ENCODE data around the gene PRR29.
"Not testable (repeated sequence)": the region's sequence is repeated elsewhere in the genome, so short reads cannot be mapped to it uniquely, and the experiment has no call there.

PRR29 gene

DNA sequence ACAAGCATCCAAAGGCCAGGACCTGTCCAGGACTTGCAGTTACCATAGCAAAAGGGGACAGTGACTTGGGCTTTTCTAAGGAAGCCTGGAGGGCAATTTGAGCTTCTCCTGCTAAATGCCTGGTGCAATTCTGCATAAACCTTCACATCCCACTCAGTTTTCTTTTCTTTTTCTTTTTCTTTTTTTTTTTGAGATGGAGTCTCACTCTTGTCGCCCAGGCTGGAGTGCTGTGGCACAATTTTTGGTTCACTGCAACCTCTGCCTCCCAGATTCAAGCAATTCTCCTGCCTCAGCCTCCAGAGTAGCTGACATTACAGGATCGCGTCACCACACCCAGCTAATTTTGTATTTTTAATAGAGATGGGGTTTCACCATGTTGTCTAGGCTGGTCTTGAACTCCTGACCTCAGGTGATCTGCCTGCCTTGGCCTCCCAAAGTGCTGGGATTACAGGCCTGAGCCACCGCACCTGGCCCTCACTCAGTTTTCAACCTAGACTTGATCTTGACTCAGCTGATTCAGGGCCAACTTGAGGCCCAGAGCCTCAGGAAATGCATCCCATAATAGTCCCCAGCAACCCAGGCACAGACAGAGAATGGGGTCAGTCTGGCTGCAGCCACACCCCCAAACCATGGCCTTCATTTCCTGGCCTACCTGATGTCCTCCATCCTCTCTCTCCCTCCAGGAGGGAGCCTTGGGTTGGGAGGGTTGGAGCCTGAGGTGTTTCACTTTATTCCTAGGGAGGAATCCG lies 9.1 kb downstream of the PRR29 start:
- Mint-ChIP-seq H3K36me3 (peaks cover 35% of the 10 kb centered on the region), H3K4me1 (peaks cover 23% of the 10 kb centered on the region)
- H3K4me3 Mint-ChIP-seq; H3K27ac Mint-ChIP-seq; H3K27me3 Mint-ChIP-seq; ATAC-seq (ENCODE audit: low read depth); DNase-seq (ENCODE audit: low spot score in 2 of 2); H3K9me3 Mint-ChIP-seq: not testable (repeated sequence)

DNA sequence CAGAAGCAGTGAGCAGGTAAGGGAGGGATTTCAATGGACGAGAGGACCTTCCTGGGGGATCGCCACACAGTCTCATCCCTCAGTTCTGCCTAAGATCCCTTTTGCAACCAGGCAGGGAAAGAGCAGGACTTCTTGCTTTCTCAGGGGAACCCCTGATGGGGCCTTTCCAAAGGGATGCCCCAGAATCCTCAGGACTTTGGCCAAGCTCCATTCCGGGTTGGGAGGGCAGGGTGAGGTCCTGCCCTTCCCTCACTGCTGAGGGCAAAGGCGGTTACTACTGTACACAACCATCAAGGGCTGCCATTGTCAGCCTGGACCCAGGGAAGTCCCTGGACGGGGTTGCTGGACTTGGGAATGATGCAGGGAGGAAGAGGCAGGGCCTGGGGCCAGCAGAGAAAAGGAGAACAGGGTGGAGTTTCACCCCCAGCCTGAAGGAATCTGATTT lies 9.7 kb downstream of the PRR29 start:
- no peaks in the 10 kb centered on the region for H3K27me3 Mint-ChIP-seq
- H3K9me3 Mint-ChIP-seq, result no peaks in the 10 kb centered on the region
- H3K4me3 Mint-ChIP-seq, result no peak overlapping the region
- peaks cover 35% of the 10 kb centered on the region for H3K36me3 Mint-ChIP-seq
- peaks cover 23% of the 10 kb centered on the region for H3K4me1 Mint-ChIP-seq
- H3K27ac Mint-ChIP-seq, result no peak overlapping the region
- no peak for DNase-seq (ENCODE audit: low spot score in 2 of 2)
- no peak for ATAC-seq (ENCODE audit: low read depth)

DNA sequence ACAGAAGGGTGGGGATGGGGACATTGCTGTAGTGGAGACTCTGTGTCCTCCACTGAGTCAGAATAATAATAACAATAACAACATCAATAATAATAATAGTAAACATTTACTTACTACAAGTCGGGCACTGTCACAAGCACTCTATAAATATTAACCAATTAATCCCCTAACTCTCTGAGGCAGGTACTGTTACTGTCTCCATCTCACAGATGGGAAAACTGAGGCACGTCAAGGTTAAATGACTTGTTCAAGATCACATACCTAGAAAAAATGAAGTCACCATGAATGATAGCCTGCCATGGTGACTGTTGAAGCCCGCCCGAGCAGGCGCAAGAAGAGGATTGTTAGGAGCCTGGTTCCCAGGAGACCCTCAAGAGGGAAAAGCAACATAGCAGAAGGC lies 10.2 kb downstream of the PRR29 start:
- no peak overlapping the region for H3K27ac Mint-ChIP-seq
- no peak for DNase-seq (ENCODE audit: low spot score in 2 of 2)
- no peaks in the 10 kb centered on the region for H3K9me3 Mint-ChIP-seq
- no peak overlapping the region for H3K4me3 Mint-ChIP-seq
- peaks cover 30% of the 10 kb centered on the region for H3K36me3 Mint-ChIP-seq
- no peaks in the 10 kb centered on the region for H3K27me3 Mint-ChIP-seq
- peaks cover 23% of the 10 kb centered on the region for H3K4me1 Mint-ChIP-seq
- ATAC-seq (ENCODE audit: low read depth), result no peak

DNA sequence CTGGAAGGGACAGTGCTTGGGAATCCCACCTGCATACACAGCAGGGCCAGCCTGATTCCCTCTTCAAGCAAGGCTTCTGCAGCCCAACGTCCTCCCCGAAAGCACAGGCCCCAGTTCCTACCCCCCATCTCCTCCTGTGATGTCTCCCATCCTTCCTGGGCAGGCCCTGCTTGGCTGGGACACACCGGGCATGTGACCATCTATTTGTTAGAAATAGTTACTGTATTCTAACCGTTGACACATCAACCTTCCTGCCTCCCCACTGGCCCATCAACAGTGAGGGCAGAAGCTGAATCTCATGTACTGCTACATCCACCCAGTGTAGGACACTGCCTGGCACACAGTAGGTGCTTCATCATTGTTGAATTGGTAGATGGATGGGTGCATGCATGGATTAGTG lies 10.7 kb downstream of the PRR29 start:
- no peak for DNase-seq (ENCODE audit: low spot score in 2 of 2)
- Mint-ChIP-seq H3K4me1 (peaks cover 23% of the 10 kb centered on the region), H3K27ac (no peak overlapping the region), H3K36me3 (peaks cover 25% of the 10 kb centered on the region), H3K4me3 (no peak overlapping the region), H3K27me3 (no peaks in the 10 kb centered on the region), H3K9me3 (no peaks in the 10 kb centered on the region)
- ATAC-seq (ENCODE audit: low read depth), result no peak

DNA sequence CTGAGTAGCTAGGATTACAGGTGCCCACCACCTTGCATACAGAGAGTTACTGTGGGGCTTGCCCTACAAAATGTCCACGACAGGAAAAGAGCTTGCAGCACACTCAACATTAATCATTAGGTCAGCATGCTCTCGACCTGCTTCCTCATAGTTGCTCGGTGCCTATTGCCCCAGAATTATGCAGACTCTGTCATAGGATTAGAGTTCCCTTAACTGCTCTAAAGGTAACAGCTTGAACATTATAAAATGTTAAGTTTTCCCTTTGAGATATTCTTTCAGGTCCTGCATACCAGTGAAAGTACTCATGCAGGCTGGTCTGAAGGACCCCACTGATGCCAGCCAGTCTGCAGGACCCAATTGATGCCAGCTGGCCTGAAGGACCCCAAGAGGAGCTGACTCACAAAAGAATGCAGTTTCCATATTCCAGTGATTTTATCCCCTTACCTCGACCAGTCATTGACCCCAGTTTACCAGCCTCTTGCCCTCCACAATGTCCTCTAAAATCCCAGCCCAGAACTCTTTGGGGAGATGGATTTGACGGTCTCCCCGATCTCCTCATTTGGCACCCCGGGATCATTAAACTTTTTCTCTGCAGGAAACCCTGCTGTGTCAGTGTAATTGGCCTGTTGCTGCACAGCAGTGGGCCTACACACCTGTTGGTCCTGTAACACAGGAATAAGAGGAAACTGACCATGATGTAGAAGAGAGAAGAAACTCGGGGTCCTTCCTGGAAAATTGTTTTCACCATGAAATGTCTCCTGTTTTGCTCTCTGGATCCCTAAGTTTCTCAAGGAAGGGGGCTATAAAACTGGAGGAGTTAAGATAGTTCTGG lies 11.6 kb downstream of the PRR29 start:
- DNase-seq (ENCODE audit: low spot score in 2 of 2), result no peak
- no peak overlapping the region for H3K4me3 Mint-ChIP-seq
- ATAC-seq (ENCODE audit: low read depth), result no peak
- H3K27ac Mint-ChIP-seq, result no peak overlapping the region
- H3K4me1 Mint-ChIP-seq, result peaks cover 31% of the 10 kb centered on the region
- no peaks in the 10 kb centered on the region for H3K27me3 Mint-ChIP-seq
- peaks cover 21% of the 10 kb centered on the region for H3K36me3 Mint-ChIP-seq
- peaks cover 3% of the 10 kb centered on the region for H3K9me3 Mint-ChIP-seq

DNA sequence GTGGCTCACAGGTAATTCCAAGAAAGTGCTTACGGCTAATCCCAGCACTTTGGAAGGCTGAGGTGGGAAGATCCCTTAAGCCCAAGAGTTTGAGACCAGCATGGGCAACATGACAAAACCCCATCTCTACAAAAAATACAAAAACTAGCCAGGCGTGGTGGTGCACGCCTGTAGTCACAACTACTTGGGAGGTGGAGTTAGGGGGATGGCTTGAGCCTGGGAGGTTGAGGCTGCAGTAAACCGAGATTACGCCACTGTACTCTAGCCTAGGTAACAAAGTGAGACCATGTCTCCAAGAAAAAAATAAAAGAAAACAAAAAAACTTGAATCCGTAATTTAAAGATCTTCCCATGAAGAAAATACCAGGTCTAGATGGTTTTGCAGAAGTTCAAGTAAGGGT lies 17.3 kb downstream of the PRR29 start:
- peaks cover 37% of the 10 kb centered on the region for H3K4me1 Mint-ChIP-seq
- H3K27me3 Mint-ChIP-seq, result no peaks in the 10 kb centered on the region
- H3K9me3 Mint-ChIP-seq, result peaks cover 3% of the 10 kb centered on the region
- peaks cover 6% of the 10 kb centered on the region for H3K36me3 Mint-ChIP-seq
- H3K4me3 Mint-ChIP-seq, result no peak overlapping the region
- ATAC-seq (ENCODE audit: low read depth), result no peak
- H3K27ac Mint-ChIP-seq, result no peak overlapping the region
- DNase-seq (ENCODE audit: low spot score in 2 of 2), result no peak

DNA sequence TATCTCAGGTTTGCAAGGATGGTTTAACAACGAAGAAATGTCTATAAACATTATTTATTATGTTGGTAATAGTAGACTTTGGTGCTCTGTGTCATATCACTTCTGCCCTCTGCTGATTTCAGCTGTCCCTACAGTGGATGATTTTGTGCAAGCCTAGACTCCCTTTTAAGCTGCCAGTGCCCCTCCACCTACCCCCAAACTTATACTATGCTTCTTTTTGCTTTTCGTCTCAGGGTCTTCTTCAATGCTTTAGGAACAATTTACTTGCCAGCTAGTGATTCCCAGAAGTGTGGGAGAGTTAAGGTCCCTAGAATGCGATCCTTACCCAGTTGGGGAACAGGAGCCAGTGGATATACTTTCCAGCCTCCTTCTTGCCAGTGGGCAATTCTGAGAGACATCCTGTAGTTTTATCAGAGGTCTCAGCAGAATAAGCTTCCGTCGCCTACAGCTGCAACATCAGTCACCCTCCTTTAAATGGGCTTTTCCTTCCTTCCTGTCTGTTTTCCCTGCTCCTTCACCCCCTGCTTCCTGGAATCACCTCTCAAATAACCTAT lies 18.2 kb downstream of the PRR29 start:
- H3K9me3 Mint-ChIP-seq, result peaks cover 3% of the 10 kb centered on the region
- DNase-seq (ENCODE audit: low spot score in 2 of 2) (no peak), ATAC-seq (ENCODE audit: low read depth) (no peak)
- H3K27ac Mint-ChIP-seq, result peak overlapping the region; percentile 77
- peaks cover 6% of the 10 kb centered on the region for H3K36me3 Mint-ChIP-seq
- no peaks in the 10 kb centered on the region for H3K27me3 Mint-ChIP-seq
- peak overlapping the region; percentile 61 for H3K4me3 Mint-ChIP-seq
- peaks cover 40% of the 10 kb centered on the region for H3K4me1 Mint-ChIP-seq

DNA sequence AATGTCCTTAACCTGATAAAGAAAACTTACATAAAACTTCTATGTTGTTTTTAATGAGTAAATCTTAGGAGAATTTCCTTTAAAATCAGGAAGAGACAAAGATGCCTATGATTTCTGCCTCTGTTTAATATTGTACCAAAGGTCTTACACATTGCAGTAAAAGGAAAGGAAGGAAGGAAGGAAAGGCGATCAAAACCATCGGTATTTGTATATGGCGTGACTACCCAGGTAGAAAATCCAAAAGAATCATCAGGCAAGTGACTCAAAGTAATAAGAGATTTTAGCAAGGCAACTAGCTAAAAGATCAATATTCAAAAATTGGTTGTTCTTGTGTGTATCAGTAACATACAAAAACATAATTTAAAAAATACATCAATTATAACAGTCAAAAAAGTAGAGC lies 18.8 kb downstream of the PRR29 start:
- H3K9me3 Mint-ChIP-seq, result peaks cover 3% of the 10 kb centered on the region
- peak overlapping the region; percentile 77 for H3K27ac Mint-ChIP-seq
- DNase-seq (ENCODE audit: low spot score in 2 of 2), result no peak
- peaks cover 2% of the 10 kb centered on the region for H3K36me3 Mint-ChIP-seq
- peak overlapping the region; percentile 61 for H3K4me3 Mint-ChIP-seq
- no peak for ATAC-seq (ENCODE audit: low read depth)
- H3K4me1 Mint-ChIP-seq, result peaks cover 37% of the 10 kb centered on the region
- no peaks in the 10 kb centered on the region for H3K27me3 Mint-ChIP-seq

DNA sequence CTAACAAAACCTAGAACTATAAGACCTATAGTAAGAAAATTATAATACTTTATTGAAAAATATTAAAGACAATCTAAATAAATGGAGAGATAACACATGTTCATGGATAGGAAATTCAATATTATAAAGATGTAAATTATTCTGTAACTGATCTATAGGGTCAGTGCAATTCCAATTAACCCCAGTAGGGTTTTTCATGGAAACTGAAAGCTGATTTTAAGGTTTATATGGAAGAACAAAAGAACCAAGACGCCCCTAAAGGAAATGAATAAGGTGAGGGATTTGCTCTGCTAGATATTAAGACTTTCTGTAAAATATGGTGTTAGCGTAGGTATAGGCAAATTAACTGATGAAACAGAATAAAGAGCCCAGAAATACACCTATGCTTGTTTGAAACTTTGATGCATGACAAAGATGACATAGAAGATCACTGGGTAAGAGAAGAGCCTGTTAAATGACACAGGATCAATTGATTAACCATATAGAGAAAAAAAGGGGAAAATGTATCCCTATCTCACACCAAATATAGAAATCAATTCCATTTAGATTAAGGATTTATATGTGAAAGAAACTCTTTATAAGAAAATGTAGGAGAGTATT lies 19.3 kb downstream of the PRR29 start:
- Mint-ChIP-seq H3K27ac (peak overlapping the region; percentile 97), H3K4me3 (peak overlapping the region; percentile 66), H3K9me3 (peaks cover 3% of the 10 kb centered on the region), H3K4me1 (peaks cover 37% of the 10 kb centered on the region), H3K27me3 (no peaks in the 10 kb centered on the region), H3K36me3 (peaks cover 2% of the 10 kb centered on the region)
- no peak for ATAC-seq (ENCODE audit: low read depth)
- no peak for DNase-seq (ENCODE audit: low spot score in 2 of 2)

DNA sequence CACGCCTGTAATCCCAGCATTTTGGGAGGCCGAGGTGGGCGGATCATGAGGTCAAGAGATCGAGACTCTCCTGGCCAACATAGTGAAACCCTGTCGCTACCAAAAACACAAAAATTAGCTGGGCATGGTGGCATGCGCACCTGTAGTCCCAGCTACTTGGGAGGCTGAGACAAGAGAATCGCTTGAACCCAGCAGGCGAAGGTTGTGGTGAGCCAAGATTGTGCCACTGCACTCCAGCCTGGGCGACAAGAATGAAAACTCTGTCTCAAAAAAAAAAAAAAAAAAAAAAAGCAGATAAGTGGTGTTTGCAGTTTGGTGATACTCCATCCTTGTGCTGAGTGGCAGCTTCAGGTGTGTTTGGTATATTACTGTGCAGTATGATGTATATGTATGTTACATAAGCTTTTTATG lies 21.4 kb downstream of the PRR29 start:
- ATAC-seq (ENCODE audit: low read depth); H3K9me3 Mint-ChIP-seq: not testable (repeated sequence)
- peaks cover 33% of the 10 kb centered on the region for H3K4me1 Mint-ChIP-seq

DNA sequence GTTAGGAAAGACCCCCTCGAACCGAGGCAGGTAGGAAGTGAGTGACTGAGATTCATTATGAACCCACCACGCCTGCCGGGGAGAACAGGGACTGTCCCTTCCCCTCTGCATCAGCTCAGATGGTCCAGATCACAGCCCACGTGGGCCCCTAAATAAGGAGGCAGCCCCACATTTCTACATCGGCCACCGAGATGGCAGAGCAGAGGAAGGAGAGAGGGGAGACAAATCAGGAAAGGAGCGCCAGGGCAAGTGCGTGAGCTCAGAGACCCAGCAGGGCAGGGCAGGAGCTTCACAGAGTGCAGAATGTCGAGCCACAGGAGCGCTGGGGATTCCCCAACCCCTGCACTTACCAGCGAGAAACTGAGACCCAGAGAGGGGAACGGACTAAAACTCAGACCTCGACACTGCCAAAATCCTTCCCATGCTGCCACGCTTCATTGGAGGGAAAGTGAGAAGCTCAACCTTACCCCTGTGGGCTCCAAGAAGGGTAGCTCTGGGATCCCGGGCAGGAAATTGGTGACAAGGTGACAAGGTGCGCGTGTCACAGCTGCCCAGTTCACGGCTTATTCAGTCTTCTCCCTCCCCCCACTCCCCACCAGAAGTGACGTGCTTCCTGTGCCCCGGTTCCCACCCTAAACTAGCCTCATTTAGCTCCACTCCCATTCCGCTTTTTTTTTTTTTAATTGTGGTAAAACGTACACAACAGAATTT lies 22.1 kb downstream of the PRR29 start, which contains the start of gene ICAM2:
ICAM2 (minus strand) TSS at position 578 of the 711 bp plus-strand sequence. CDS start 13,942 bp downstream, outside the sequence.
- peak; percentile 81 for ATAC-seq (ENCODE audit: low read depth)
- Mint-ChIP-seq H3K27me3 (no peaks in the 10 kb centered on the region), H3K27ac (peak within 1 kb of the TSS; percentile 97), H3K4me3 (peak within 1 kb of the TSS; percentile 96), H3K9me3 (no peaks in the 10 kb centered on the region), H3K36me3 (peaks cover 2% of the 10 kb centered on the region), H3K4me1 (peaks cover 34% of the 10 kb centered on the region)
- peak; percentile 80 to 86 for DNase-seq (ENCODE audit: low spot score in 2 of 2)

More for the DNA sequence above, 21.4 kb downstream of the PRR29 start:
- not testable (repeated sequence) for H3K27me3 Mint-ChIP-seq; H3K36me3 Mint-ChIP-seq; DNase-seq (ENCODE audit: low spot score in 2 of 2)
- peak overlapping the region; percentile 97 for H3K27ac Mint-ChIP-seq
- H3K4me3 Mint-ChIP-seq, result peak overlapping the region; percentile 96

DNA sequence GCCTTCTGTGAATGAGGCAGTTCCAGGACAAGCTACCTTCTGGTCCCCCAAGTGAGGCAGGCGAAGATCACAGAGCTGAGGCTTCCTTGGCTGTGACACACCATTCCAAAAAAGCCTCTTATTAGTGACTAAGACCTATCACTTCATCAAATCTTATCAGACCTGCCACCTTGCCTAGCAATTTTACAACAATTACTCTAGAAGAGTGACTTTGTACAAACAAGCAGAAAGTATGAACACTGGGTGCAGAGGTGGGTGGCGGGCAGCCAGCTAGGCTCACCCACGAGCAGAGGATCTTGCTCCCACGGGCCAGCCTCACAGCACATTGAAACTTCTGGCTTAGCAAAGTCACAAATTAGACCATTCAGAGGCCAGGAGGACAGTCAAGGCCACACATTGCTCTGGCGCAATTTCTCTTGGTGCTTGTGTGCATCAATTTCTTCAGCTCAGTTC lies 24.5 kb downstream of the PRR29 start:
- H3K4me1 Mint-ChIP-seq, result peaks cover 32% of the 10 kb centered on the region
- ATAC-seq (ENCODE audit: low read depth) (no peak), DNase-seq (ENCODE audit: low spot score in 2 of 2) (no peak)
- H3K27ac Mint-ChIP-seq, result peak overlapping the region; percentile 97
- peak overlapping the region; percentile 14 for H3K4me3 Mint-ChIP-seq
- H3K9me3 Mint-ChIP-seq, result no peaks in the 10 kb centered on the region
- H3K27me3 Mint-ChIP-seq, result no peaks in the 10 kb centered on the region
- H3K36me3 Mint-ChIP-seq, result no peaks in the 10 kb centered on the region

DNA sequence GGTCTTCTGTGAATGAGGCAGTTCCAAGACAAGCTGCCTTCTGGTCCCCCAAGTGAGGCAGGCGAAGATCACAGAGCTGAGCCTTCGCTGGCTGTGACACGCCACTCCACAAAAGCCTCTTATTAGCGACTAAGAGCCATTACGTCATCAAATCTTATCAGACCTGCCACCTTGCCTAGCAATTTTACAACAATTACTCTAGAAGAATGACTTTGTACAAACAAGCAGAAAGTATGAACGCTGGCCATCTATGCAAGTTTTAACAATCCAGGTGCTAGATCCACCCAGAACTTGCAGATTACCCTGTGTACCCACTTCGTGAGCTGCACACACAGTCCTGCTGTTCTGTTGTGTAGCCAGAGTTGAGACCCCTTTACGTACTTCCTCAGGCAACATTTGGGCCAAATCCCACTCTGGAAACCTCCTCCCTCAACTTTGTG lies 26.1 kb downstream of the PRR29 start:
- H3K27me3 Mint-ChIP-seq, result no peaks in the 10 kb centered on the region
- H3K9me3 Mint-ChIP-seq, result no peaks in the 10 kb centered on the region
- peaks cover 28% of the 10 kb centered on the region for H3K4me1 Mint-ChIP-seq
- H3K27ac Mint-ChIP-seq, result peak overlapping the region; percentile 82
- DNase-seq (ENCODE audit: low spot score in 2 of 2), result no peak
- H3K4me3 Mint-ChIP-seq, result no peak overlapping the region
- ATAC-seq (ENCODE audit: low read depth), result no peak
- no peaks in the 10 kb centered on the region for H3K36me3 Mint-ChIP-seq

All from memory B cell (primary cell).